Endothelial cell of umbilical vein (primary cell): ENCODE results near the gene SNX30.

Source experiments
- JUN ChIP-seq: IDR thresholded peaks from 2 replicates; pipeline ENCODE4 v1.6.1; 2011; ENCODE audit warnings: borderline replicate concordance, low read depth; ENCODE audit not compliant: insufficient read length, insufficient read depth
- POLR2A ChIP-seq: IDR thresholded peaks from 2 replicates; pipeline ENCODE4 v1.6.1; 2012; ENCODE audit warnings: low read depth, mild to moderate bottlenecking, control low read depth, low read length
- TF ChIP-seq, protein P1 (sequence below), 2 donors: IDR thresholded peaks; 1 replicate in 1 of 2; 2 replicates in 1 of 2; pipeline ENCODE4 v1.5.1; 2011; ENCODE audit warnings: low read length in 2 of 2, mild to moderate bottlenecking in 2 of 2, moderate library complexity in 2 of 2, control low read depth in 1 of 2, inconsistent platforms in 1 of 2, low read depth in 1 of 2; ENCODE audit not compliant: insufficient read depth in 1 of 2; ENCODE audit errors: extremely low read depth in 1 of 2
- TF ChIP-seq, protein P2 (sequence below): IDR thresholded peaks from 2 replicates; pipeline ENCODE4 v1.6.1; 2011; ENCODE audit not compliant: insufficient read depth, insufficient read length

DNA sequence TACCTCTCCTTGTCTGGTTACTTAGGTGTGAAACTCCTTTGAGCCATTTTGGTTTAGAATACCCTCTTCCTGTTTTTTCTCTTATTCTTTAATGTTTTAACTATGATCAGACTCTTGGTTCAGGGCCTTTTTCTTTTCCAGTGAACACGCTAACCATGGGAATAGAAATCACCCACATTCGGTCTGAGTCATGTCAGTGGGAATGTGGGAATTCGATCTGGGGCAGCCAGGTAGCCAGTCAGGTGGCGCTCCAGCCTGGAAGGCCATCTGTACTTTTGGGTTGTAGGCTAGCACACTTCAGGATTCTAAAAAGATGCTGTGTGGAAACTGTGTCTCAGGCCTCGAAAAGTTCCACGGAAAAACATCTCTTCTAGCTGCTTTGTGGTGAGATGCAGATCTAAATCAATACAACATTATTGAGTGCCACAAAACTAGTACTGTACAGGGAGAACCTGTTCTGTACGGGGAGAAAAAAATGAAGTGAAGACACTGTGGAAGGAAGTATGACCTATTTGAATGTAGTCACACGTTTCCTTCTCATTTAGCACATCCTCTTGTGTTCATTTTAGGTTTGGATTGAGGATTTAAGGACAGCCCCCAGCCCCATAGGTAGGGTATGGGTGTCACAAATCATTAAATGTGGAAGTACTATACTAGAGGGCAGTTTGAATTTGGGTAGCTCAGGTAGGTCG is 36.4 kb downstream of the SNX30 start:
- TF ChIP-seq, protein P1, sequence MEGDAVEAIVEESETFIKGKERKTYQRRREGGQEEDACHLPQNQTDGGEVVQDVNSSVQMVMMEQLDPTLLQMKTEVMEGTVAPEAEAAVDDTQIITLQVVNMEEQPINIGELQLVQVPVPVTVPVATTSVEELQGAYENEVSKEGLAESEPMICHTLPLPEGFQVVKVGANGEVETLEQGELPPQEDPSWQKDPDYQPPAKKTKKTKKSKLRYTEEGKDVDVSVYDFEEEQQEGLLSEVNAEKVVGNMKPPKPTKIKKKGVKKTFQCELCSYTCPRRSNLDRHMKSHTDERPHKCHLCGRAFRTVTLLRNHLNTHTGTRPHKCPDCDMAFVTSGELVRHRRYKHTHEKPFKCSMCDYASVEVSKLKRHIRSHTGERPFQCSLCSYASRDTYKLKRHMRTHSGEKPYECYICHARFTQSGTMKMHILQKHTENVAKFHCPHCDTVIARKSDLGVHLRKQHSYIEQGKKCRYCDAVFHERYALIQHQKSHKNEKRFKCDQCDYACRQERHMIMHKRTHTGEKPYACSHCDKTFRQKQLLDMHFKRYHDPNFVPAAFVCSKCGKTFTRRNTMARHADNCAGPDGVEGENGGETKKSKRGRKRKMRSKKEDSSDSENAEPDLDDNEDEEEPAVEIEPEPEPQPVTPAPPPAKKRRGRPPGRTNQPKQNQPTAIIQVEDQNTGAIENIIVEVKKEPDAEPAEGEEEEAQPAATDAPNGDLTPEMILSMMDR (IDR thresholded peaks at IDR 0.05; ENCODE audit: extremely low read depth in 1 of 2, insufficient read depth in 1 of 2, low read depth in 1 of 2, low read length in 2 of 2) = no peak
- TF ChIP-seq, protein P2, sequence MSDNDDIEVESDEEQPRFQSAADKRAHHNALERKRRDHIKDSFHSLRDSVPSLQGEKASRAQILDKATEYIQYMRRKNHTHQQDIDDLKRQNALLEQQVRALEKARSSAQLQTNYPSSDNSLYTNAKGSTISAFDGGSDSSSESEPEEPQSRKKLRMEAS = no peak
- TF ChIP-seq POLR2A = no peak
- no peak for TF ChIP-seq JUN
